Measurements from ENCODE around the gene BGN.

BGN gene

DNA sequence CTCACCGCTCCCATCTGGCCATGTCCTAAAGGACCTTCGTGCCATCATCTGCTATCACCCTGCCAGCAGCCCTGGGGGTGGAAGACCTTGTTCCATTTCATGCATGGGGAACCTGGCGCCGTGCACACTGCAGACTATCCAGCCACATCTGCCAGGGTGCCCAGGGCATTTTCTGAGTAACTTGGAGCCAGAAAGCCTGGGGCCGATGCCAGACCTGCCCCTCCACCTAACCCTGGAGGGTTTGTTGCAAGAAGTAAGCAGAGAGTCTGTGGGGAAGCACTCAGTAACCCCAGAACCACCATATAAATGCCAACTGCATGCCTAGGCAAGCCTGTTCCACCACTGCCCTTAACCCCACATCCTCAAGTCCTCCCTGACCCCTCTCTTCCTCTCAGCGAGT is 31.7 kb upstream of the BGN start:
- Histone ChIP-seq H3K27ac (ENCODE audit: low read depth, low read length) (no peak overlapping the region), H3K4me1 (ENCODE audit: insufficient read depth, low read length) (no peaks in the 10 kb centered on the region), H3K27me3 (ENCODE audit: control insufficient read depth in 1 of 2, insufficient read depth in 2 of 2, low read length in 2 of 2) (peaks cover 4 to 6% of the 10 kb centered on the region in 2 donors), H3K4me3 (ENCODE audit: low read depth in 1 of 2, low read length in 2 of 2) (no peak overlapping the region), H3K9ac (ENCODE audit: low read length) (no peak overlapping the region), H3K9me3 (ENCODE audit: low read length) (no peaks in the 10 kb centered on the region), H3K36me3 (ENCODE audit: insufficient read depth, low read length) (no peaks in the 10 kb centered on the region)

DNA sequence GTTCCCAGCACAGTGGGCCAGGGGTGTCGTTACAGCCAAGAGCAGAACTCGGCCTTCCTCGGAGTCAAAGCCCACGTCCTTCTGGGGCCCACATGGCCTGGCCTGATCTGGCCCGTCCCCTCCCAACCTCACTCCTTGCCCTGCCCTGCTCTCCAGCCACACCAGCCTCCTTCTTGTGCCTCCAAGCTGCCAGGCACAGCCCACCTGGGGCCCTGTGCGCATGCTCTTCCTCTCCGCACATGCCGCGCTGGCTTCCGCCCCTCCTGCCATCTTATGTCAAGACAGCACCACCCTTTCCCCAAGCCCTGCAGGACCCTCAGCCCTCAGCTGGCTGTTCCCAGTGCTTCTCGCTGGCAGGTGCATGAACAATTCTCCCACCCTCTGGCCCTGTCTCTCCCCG is 31.2 kb upstream of the BGN start:
- Histone ChIP-seq H3K27me3 (ENCODE audit: control insufficient read depth in 1 of 2, insufficient read depth in 2 of 2, low read length in 2 of 2) (peaks cover 1 to 4% of the 10 kb centered on the region in 2 donors), H3K4me3 (ENCODE audit: low read depth in 1 of 2, low read length in 2 of 2) (no peak overlapping the region), H3K36me3 (ENCODE audit: insufficient read depth, low read length) (no peaks in the 10 kb centered on the region), H3K9me3 (ENCODE audit: low read length) (no peaks in the 10 kb centered on the region), H3K9ac (ENCODE audit: low read length) (no peak overlapping the region), H3K4me1 (ENCODE audit: insufficient read depth, low read length) (no peaks in the 10 kb centered on the region), H3K27ac (ENCODE audit: low read depth, low read length) (no peak overlapping the region)

DNA sequence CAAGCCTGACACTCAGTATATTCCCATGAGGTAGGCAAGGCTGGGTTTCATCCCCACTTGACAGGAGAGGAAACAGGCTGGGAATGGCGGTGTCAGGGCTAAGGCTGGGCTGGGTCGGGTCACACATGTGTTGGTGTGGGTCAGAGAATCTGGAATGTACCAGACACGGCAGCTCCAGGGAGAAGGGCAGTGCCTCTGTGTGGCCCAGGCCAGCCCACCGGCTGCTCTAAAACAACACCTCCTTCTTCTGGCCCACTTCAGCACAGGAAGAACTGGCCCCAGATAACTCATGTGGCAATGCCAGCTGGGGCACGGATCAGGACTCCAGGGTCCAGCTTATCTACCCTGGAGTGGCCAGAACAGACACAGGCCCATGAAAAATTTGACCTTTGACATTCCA is 30.7 kb upstream of the BGN start:
- H3K4me3 ChIP-seq (ENCODE audit: low read depth in 1 of 2, low read length in 2 of 2): no peak overlapping the region
- peaks cover 0 to 4% of the 10 kb centered on the region in 2 donors for H3K27me3 ChIP-seq (ENCODE audit: control insufficient read depth in 1 of 2, insufficient read depth in 2 of 2, low read length in 2 of 2)
- no peaks in the 10 kb centered on the region for H3K36me3 ChIP-seq (ENCODE audit: insufficient read depth, low read length)
- H3K4me1 ChIP-seq (ENCODE audit: insufficient read depth, low read length): no peaks in the 10 kb centered on the region
- no peak overlapping the region for H3K9ac ChIP-seq (ENCODE audit: low read length)
- H3K9me3 ChIP-seq (ENCODE audit: low read length): no peaks in the 10 kb centered on the region
- no peak overlapping the region for H3K27ac ChIP-seq (ENCODE audit: low read depth, low read length)

DNA sequence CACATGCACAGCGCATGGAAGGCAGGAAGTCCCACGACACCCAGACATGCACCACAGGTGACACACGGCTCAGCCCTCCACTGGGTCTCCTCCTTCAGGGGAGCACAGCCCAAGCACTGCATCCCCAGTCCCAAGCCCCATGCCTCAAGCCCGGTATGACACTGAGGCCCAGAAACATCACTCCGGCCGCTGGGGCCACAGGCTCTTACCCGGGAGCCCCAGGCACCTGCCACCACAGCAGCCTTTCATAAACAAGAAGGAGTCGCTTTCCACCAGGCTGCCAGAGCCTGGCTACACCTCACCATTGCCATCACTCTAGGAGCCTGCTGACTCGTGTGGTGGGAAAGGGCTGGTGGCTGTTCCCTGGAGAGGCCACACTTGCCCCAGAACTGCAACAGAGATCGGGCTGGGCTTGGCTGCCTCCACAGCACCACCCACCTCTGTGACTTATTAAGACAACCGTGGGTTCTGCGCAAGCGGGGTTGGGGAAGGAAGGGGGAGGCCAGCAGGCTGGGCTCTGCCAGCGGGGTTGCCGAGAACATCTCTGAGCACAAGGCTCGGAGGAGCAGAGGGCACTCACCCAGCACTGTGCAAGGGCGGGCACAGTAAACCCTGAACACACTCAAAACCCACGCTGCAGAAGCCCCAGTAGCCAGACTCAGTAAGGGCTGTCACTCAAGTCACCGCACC is 28.9 kb upstream of the BGN start:
- Histone ChIP-seq H3K4me1 (ENCODE audit: insufficient read depth, low read length) (no peaks in the 10 kb centered on the region), H3K27ac (ENCODE audit: low read depth, low read length) (no peak overlapping the region), H3K4me3 (ENCODE audit: low read depth in 1 of 2, low read length in 2 of 2) (no peak overlapping the region), H3K27me3 (ENCODE audit: control insufficient read depth in 1 of 2, insufficient read depth in 2 of 2, low read length in 2 of 2) (no peaks in the 10 kb centered on the region), H3K36me3 (ENCODE audit: insufficient read depth, low read length) (no peaks in the 10 kb centered on the region), H3K9ac (ENCODE audit: low read length) (no peak overlapping the region), H3K9me3 (ENCODE audit: low read length) (no peaks in the 10 kb centered on the region)

DNA sequence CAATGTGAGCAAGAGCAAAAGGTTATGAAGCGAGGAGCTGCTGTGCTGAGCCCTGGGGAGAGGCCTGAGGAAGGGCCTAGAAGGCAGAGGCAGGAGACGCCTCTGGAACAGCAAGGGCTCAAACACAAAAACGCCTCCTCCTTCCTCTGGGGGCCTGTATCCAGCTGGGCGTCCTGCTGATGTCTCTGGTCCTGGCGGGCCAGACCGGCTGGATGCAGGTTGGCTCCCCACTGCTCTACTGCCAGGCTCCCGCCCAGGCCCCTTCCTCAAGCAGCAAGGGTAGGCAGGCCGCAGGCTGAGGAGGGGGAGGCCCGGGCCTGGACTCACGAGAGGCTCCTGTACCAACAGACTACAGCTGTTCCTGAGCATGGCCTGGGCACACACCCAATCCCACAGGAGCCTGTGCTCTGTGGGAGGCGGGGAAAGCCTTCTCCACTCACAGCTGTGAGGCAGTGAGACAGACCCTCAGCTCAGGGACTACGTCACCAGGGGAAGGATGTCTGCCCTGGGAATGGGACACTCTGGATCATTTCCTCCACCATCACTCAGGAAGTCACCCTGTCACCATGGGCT is 26.7 kb upstream of the BGN start:
- Histone ChIP-seq H3K4me3 (ENCODE audit: low read depth in 1 of 2, low read length in 2 of 2) (no peak overlapping the region), H3K9ac (ENCODE audit: low read length) (no peak overlapping the region), H3K4me1 (ENCODE audit: insufficient read depth, low read length) (no peaks in the 10 kb centered on the region), H3K36me3 (ENCODE audit: insufficient read depth, low read length) (no peaks in the 10 kb centered on the region), H3K9me3 (ENCODE audit: low read length) (no peaks in the 10 kb centered on the region), H3K27me3 (ENCODE audit: control insufficient read depth in 1 of 2, insufficient read depth in 2 of 2, low read length in 2 of 2) (no peaks in the 10 kb centered on the region), H3K27ac (ENCODE audit: low read depth, low read length) (no peak overlapping the region)

DNA sequence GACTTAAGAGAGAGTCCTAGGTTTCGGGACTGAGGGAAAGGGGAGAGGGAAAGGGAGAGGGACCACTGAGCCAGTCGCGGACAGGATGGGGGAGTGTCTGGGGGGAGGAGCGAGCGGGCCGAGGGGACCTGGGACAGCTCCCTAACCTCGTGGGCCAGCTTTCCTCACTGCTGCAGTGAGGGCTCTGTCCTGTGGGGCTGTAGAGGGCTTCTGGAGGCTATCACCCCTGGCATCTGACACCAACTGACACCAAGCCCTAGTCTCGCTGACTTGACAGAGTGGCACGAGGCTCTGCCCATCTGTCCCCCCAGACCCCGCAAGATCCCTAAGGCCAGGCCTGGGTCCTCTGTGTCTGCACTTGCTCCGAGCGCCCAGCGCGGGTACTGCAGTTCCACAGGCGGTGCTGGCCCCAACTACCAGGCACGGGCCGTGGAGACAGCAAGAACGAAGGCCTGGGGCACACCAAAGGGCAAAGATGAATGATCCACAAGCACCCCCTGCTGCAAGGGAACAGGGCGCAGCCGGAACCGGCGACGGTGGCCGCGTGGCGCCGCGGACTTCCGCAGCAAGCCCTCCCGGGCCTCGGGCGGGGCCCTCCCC is 24.9 kb upstream of the BGN start:
- H3K4me3 ChIP-seq (ENCODE audit: low read depth in 1 of 2, low read length in 2 of 2): peak overlapping the region; percentile 25 to 67
- H3K9me3 ChIP-seq (ENCODE audit: low read length): no peaks in the 10 kb centered on the region
- no peak overlapping the region for H3K9ac ChIP-seq (ENCODE audit: low read length)
- no peaks in the 10 kb centered on the region for H3K4me1 ChIP-seq (ENCODE audit: insufficient read depth, low read length)
- no peaks in the 10 kb centered on the region for H3K36me3 ChIP-seq (ENCODE audit: insufficient read depth, low read length)
- peak overlapping the region; percentile 53 for H3K27ac ChIP-seq (ENCODE audit: low read depth, low read length)
- H3K27me3 ChIP-seq (ENCODE audit: control insufficient read depth in 1 of 2, insufficient read depth in 2 of 2, low read length in 2 of 2): peaks cover 0 to 8% of the 10 kb centered on the region in 2 donors

DNA sequence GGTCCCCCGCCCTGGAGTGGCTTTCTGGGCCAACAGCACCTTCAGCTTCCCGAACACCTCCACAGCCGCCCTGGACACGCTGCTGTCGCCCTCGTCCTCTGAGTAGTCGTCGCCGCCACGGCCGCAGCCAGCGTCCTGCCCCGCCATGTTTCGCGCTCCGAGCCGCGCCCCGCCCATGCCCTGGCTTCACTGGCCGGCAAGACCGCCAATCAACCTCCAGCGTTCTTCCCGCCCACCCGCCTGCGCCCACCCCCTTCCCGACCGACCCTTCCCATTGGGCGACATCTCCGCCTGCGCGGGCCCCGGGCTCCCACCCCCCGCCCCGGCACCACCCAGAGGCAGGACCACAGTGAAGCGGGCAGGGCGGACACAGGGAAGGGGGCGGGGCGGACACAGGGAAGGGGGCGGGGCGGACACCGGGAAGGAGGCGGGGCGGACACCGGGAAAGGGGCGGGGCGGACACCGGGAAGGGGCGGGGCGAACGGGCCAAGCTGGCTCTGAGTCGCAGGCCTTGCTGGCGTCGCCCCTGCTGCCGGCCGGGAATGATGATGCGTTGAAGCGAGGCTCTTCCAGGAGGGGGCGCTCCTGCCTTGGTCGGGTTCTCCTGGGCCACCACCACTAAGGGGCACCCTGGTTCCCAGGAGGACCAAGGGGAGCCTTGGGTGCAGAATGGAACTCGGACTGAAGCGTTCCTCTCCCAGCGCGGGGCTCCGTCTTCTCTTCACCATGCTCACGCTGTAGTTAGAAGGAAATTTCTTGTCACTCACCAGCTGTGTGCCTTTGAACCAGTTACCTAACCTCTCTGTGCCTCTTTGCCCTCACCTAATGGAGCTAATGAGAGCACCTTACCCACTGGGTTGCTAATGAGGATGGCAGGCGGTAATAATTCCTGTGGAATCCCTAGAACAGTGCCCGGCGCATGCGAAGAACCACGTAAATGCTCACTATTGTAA is 24.1 kb upstream of the BGN start, which contains the start of gene HAUS7:
Gene HAUS7 (minus strand): TSS at position 166 of the 953 bp plus-strand sequence. CDS start 19 bp downstream, at position 147.
- Histone ChIP-seq H3K36me3 (ENCODE audit: insufficient read depth, low read length) (no peaks in the 10 kb centered on the region), H3K27ac (ENCODE audit: low read depth, low read length) (peak within 1 kb of the TSS; percentile 55), H3K9ac (ENCODE audit: low read length) (no peak within 1 kb of the TSS), H3K9me3 (ENCODE audit: low read length) (no peaks in the 10 kb centered on the region), H3K4me3 (ENCODE audit: low read depth in 1 of 2, low read length in 2 of 2) (peak within 1 kb of the TSS; percentile 25 to 67), H3K4me1 (ENCODE audit: insufficient read depth, low read length) (no peaks in the 10 kb centered on the region), H3K27me3 (ENCODE audit: control insufficient read depth in 1 of 2, insufficient read depth in 2 of 2, low read length in 2 of 2) (peaks cover 0 to 12% of the 10 kb centered on the region in 2 donors)

DNA sequence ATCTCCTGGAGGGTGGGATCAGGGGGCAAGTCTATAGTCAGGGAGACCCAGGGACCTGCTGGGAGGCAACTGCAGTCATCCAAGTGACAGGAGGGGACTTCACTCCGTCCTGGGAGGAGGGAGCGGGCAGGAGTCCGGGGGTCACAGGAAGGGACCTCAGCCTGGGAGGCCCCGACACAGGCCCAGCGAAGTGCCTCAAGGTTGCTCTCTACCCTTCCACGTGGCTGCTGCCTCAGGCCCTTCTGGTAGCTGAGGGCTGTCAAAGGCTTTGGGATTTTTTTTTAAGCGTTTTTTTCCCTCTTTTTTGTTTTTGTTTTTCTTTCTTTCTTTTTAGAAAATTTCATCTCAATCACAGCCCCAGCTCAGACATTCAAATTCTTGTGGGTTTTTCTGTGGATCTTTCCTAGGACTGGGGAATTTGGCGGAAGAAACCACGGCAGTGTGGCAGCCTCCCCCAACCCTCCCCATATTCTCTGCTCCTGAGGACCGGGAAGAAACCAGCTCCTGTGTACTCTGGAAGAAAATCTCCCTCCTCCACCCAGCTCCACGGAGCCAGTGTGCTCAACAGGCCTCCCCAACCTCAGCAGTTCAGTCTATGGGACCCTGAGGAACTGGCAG is 23.0 kb upstream of the BGN start:
- no peaks in the 10 kb centered on the region for H3K36me3 ChIP-seq (ENCODE audit: insufficient read depth, low read length)
- no peaks in the 10 kb centered on the region for H3K4me1 ChIP-seq (ENCODE audit: insufficient read depth, low read length)
- no peaks in the 10 kb centered on the region for H3K9me3 ChIP-seq (ENCODE audit: low read length)
- H3K4me3 ChIP-seq (ENCODE audit: low read depth in 1 of 2, low read length in 2 of 2): no peak overlapping the region
- H3K27ac ChIP-seq (ENCODE audit: low read depth, low read length): no peak overlapping the region
- no peak overlapping the region for H3K9ac ChIP-seq (ENCODE audit: low read length)
- H3K27me3 ChIP-seq (ENCODE audit: control insufficient read depth in 1 of 2, insufficient read depth in 2 of 2, low read length in 2 of 2): peaks cover 0 to 12% of the 10 kb centered on the region in 2 donors

DNA sequence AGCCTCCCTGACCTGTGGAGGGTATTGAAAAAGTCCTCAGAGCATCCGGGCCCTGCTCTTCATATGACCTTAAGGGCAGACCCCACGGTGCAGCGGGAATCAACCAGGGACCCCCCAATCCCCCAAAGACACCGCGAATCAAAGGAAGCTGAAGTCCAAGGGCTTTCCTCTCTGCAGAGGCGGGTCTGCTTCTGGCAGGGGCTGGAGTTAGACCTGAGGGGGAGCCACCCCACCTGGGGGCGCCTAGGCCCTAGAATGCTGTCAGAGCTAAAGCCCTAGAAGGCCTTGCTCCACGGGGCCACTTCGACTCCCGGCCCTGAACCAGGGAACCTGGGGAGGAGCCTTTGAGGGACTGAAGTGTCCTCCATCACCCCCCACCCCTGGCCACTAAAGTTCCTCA is 21.7 kb upstream of the BGN start:
- H3K27ac ChIP-seq (ENCODE audit: low read depth, low read length): no peak overlapping the region
- H3K4me3 ChIP-seq (ENCODE audit: low read depth in 1 of 2, low read length in 2 of 2): no peak overlapping the region
- no peaks in the 10 kb centered on the region for H3K36me3 ChIP-seq (ENCODE audit: insufficient read depth, low read length)
- no peak overlapping the region for H3K9ac ChIP-seq (ENCODE audit: low read length)
- no peaks in the 10 kb centered on the region for H3K9me3 ChIP-seq (ENCODE audit: low read length)
- H3K27me3 ChIP-seq (ENCODE audit: control insufficient read depth in 1 of 2, insufficient read depth in 2 of 2, low read length in 2 of 2): peaks cover 0 to 12% of the 10 kb centered on the region in 2 donors
- no peaks in the 10 kb centered on the region for H3K4me1 ChIP-seq (ENCODE audit: insufficient read depth, low read length)

DNA sequence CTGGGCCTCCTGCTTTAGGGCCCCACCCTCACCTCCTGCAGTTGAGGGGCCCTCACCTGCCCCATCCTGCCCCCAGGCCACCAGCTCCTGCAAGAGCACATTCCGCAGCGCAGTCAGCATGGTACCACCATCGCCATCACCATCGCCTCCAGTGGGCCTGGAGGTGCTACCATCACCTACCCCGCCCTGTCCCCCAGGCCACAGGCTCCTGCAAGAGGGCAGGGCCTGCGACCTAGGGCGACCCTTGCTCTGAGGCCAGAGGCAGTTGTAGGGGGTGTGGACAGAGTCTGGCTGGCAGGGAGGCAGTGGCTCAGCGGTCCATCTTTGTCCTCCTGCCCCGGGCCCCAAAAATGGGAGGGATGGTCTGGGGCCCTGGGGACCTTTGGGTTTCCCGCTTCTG is 20.5 kb upstream of the BGN start:
- no peaks in the 10 kb centered on the region for H3K4me1 ChIP-seq (ENCODE audit: insufficient read depth, low read length)
- H3K4me3 ChIP-seq (ENCODE audit: low read depth in 1 of 2, low read length in 2 of 2): no peak overlapping the region

DNA sequence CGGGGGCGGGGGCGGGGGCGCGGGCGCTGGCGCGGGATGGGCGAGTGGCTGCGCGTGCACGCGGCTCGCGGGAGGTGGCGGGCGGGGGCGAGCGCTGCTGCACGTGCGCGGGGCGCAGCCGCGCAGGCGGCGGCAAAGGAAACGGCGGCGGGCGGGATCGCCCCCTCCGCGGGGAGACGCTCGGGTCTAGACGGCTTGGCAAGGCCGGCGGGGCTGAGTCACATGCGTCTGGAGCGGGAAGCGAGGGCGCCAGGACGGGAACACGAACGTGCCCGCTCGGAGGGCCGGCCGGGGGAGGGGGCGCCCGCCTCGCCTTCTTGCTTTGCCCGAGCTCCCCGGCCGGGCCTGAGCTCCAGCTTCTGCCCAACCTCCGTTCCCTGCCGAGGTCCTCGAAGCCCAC is 20.1 kb upstream of the BGN start:
- no peaks in the 10 kb centered on the region for H3K4me1 ChIP-seq (ENCODE audit: insufficient read depth, low read length)
- no peak overlapping the region for H3K9ac ChIP-seq (ENCODE audit: low read length)
- no peak overlapping the region for H3K27ac ChIP-seq (ENCODE audit: low read depth, low read length)
- peaks cover 0 to 22% of the 10 kb centered on the region in 2 donors for H3K27me3 ChIP-seq (ENCODE audit: control insufficient read depth in 1 of 2, insufficient read depth in 2 of 2, low read length in 2 of 2)
- H3K4me3 ChIP-seq (ENCODE audit: low read depth in 1 of 2, low read length in 2 of 2): no peak overlapping the region
- H3K36me3 ChIP-seq (ENCODE audit: insufficient read depth, low read length): no peaks in the 10 kb centered on the region
- no peaks in the 10 kb centered on the region for H3K9me3 ChIP-seq (ENCODE audit: low read length)

More for the DNA sequence above, 20.5 kb upstream of the BGN start:
- H3K27me3 ChIP-seq (ENCODE audit: control insufficient read depth in 1 of 2, insufficient read depth in 2 of 2, low read length in 2 of 2): peaks cover 0 to 19% of the 10 kb centered on the region in 2 donors
- no peak overlapping the region for H3K9ac ChIP-seq (ENCODE audit: low read length)
- no peak overlapping the region for H3K27ac ChIP-seq (ENCODE audit: low read depth, low read length)
- no peaks in the 10 kb centered on the region for H3K36me3 ChIP-seq (ENCODE audit: insufficient read depth, low read length)
- H3K9me3 ChIP-seq (ENCODE audit: low read length): no peaks in the 10 kb centered on the region
